Parathyroid adenoma (tissue), 2 donors: Measurements from ENCODE around the gene FGGY.

Experiments used
- H2AFZ ChIP-seq: fragments of 300-600 bp; sonication (generic); one replicate; pipeline ENCODE4 v1.7.0; 2017; ENCODE audit warnings: antibody characterized with exemption, mild to moderate bottlenecking
- H3K27ac ChIP-seq: fragments of 300-600 bp; sonication (generic); one replicate; pipeline ENCODE4 v1.7.0; 2017
- H3K27me3 ChIP-seq: fragments of 300-600 bp; sonication (generic); one replicate; pipeline ENCODE4 v1.7.0; 2017; ENCODE audit warnings: low read length; ENCODE audit not compliant: control insufficient read depth, insufficient read depth
- H3K36me3 ChIP-seq: fragments of 300-600 bp; sonication (generic); one replicate; pipeline ENCODE4 v1.7.0; 2017; ENCODE audit warnings: low read length; ENCODE audit not compliant: control insufficient read depth, insufficient read depth
- H3K4me1 ChIP-seq: fragments of 300-600 bp; sonication (generic); one replicate; pipeline ENCODE4 v1.7.0; 2017; ENCODE audit warnings: control low read depth
- H3K4me2 ChIP-seq: fragments of 300-600 bp; sonication (generic); one replicate; pipeline ENCODE4 v1.7.0; 2017; ENCODE audit warnings: low read length
- H3K4me3 ChIP-seq: fragments of 300-600 bp; sonication (generic); one replicate; pipeline ENCODE4 v1.7.0; 2017; ENCODE audit warnings: low read depth, low read length
- H3K79me2 ChIP-seq: fragments of 300-600 bp; sonication (generic); one replicate; pipeline ENCODE4 v1.7.0; 2017; ENCODE audit warnings: control low read depth
- H3K9ac ChIP-seq: fragments of 300-600 bp; sonication (generic); one replicate; pipeline ENCODE4 v1.7.0; 2017; ENCODE audit warnings: mild to moderate bottlenecking
- H3K9me3 ChIP-seq: fragments of 300-600 bp; sonication (generic); one replicate; pipeline ENCODE4 v1.7.0; 2017; ENCODE audit warnings: low read length; ENCODE audit not compliant: control insufficient read depth
- TF ChIP-seq, protein P1 (sequence below): fragments of 300-600 bp; sonication (generic); IDR thresholded peaks from one replicate; pipeline ENCODE4 v1.7.0; 2017; ENCODE audit warnings: antibody characterized with exemption, mild to moderate bottlenecking
- donor health status: primary hyperparathyroidism.

The FGGY gene

DNA sequence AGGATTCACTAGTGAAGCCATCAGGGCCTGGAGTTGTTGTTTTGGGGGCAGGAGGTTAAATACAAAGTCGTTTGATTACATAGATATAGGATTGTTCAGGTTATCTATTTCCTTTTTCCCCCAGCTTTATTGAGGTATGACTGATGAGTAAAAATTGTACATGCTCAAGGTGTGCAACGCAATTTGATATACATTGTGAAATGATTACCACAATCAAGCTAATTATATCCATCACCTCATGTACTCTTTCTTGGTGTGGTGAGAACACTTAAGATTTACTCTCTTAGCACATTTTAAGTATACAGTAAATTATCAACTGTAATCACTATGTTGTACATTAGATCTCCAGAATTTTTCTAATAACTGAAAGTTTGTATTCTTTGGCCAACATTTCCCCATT lies 6.0 kb downstream of the FGGY start:
- H3K27me3 ChIP-seq = no peaks in the 10 kb centered on the region
- H3K9ac ChIP-seq = no peak overlapping the region
- H3K4me2 ChIP-seq = no peak overlapping the region
- TF ChIP-seq, protein P1, sequence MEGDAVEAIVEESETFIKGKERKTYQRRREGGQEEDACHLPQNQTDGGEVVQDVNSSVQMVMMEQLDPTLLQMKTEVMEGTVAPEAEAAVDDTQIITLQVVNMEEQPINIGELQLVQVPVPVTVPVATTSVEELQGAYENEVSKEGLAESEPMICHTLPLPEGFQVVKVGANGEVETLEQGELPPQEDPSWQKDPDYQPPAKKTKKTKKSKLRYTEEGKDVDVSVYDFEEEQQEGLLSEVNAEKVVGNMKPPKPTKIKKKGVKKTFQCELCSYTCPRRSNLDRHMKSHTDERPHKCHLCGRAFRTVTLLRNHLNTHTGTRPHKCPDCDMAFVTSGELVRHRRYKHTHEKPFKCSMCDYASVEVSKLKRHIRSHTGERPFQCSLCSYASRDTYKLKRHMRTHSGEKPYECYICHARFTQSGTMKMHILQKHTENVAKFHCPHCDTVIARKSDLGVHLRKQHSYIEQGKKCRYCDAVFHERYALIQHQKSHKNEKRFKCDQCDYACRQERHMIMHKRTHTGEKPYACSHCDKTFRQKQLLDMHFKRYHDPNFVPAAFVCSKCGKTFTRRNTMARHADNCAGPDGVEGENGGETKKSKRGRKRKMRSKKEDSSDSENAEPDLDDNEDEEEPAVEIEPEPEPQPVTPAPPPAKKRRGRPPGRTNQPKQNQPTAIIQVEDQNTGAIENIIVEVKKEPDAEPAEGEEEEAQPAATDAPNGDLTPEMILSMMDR = no peak
- H3K27ac ChIP-seq = no peak overlapping the region
- H3K36me3 ChIP-seq = no peaks in the 10 kb centered on the region
- no peak overlapping the region for H3K4me3 ChIP-seq
- no peak overlapping the region for H2AFZ ChIP-seq
- H3K79me2 ChIP-seq = no peaks in the 10 kb centered on the region
- H3K9me3 ChIP-seq = no peaks in the 10 kb centered on the region
- H3K4me1 ChIP-seq = peaks cover 2% of the 10 kb centered on the region

DNA sequence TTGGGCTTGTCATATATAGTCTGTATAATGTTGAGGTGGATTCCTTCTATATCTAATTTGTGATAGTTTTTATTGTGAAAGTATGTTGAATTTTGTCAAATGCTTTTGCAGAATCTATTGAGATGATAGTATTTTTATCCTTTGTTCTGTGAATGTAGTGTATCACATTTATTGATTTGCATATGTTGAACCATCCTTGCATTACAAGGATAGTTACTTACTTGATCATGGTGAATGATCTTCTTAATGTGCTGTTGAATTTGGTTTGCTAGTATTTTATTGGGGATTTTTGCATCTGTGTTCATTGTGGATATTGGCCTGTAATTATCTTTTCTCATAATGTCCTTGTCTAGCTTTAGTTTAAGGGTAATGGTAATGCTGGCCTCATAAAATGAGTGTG lies 8.3 kb downstream of the FGGY start:
- H2AFZ ChIP-seq = no peak overlapping the region
- H3K27ac ChIP-seq = no peak overlapping the region
- no peaks in the 10 kb centered on the region for H3K27me3 ChIP-seq
- no peak overlapping the region for H3K4me3 ChIP-seq
- no peaks in the 10 kb centered on the region for H3K79me2 ChIP-seq
- no peaks in the 10 kb centered on the region for H3K36me3 ChIP-seq
- H3K4me2 ChIP-seq = no peak overlapping the region
- H3K9me3 ChIP-seq = no peaks in the 10 kb centered on the region
- no peak overlapping the region for H3K9ac ChIP-seq
- H3K4me1 ChIP-seq = no peaks in the 10 kb centered on the region
- TF ChIP-seq, protein P1 = no peak

DNA sequence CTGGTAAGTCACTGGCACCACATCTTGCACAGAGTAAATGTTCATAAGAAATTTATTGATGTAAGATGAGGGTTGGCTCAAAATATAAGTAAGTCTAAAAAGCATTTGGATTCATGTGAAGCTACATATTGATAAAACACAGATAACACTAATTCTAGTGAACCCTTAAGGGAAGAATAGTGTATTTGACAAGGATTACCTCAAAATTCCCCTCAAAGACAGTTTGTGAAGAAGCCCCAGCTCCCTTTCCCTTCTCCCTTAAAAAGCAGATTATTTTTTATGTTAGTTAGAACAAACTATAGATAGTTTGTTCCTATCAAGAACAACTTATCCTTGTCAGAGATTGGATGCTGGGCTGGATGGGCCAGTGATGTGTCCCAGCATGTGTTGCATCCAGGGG lies 10.7 kb downstream of the FGGY start:
- H3K4me1 ChIP-seq = no peaks in the 10 kb centered on the region
- H3K27ac ChIP-seq = no peak overlapping the region
- H3K4me2 ChIP-seq = no peak overlapping the region
- TF ChIP-seq, protein P1 = no peak
- H3K9ac ChIP-seq = no peak overlapping the region
- no peak overlapping the region for H3K4me3 ChIP-seq
- no peaks in the 10 kb centered on the region for H3K9me3 ChIP-seq
- no peak overlapping the region for H2AFZ ChIP-seq
- H3K79me2 ChIP-seq = no peaks in the 10 kb centered on the region
- H3K27me3 ChIP-seq = no peaks in the 10 kb centered on the region
- no peaks in the 10 kb centered on the region for H3K36me3 ChIP-seq

DNA sequence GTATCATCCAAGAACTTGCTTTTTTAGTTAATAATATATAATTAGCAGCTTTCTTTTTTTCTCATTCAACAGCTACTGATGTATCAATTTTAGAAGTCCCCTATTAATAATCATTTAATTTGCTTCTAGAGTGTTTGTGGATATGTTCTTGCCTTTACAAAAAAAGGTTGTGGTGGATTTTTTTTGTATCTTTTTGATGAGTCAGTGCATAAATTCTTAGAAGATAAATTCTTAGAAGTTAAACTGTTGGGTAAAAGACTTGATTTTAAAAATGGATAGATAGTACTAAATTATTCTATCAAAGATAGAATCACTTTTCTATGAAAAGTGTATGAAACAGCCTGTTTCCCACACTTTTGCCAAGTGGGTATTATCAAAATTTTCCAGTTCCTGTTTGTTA lies 11.9 kb downstream of the FGGY start:
- TF ChIP-seq, protein P1 = no peak
- Histone ChIP-seq H3K36me3 (no peaks in the 10 kb centered on the region), H2AFZ (no peak overlapping the region), H3K4me1 (no peaks in the 10 kb centered on the region), H3K4me3 (no peak overlapping the region), H3K79me2 (no peaks in the 10 kb centered on the region), H3K4me2 (no peak overlapping the region), H3K9me3 (no peaks in the 10 kb centered on the region), H3K9ac (no peak overlapping the region), H3K27ac (no peak overlapping the region), H3K27me3 (no peaks in the 10 kb centered on the region)

DNA sequence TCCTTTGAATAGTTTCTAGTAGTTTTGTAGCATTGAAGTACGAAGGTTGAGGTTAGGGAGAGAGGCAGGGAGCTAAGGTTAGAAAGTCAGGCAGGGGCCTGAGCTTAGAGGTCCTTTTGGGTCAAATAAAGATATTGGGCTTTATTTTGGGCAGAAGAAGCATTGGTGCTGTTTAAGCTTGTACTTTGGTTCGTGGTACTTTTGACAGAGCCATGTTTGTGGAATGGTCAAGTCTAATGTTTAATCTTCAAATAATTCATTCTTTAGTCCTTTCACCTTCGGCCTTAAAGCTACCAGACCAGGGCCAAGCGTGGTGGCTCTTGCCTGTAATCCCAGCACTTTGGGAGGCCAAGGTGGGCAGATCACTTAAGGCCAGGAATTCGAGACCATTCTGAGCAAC lies 12.5 kb downstream of the FGGY start:
- no peak overlapping the region for H3K27ac ChIP-seq
- no peak overlapping the region for H3K4me2 ChIP-seq
- H3K4me1 ChIP-seq = no peaks in the 10 kb centered on the region
- no peak overlapping the region for H2AFZ ChIP-seq
- H3K79me2 ChIP-seq = no peaks in the 10 kb centered on the region
- no peak overlapping the region for H3K9ac ChIP-seq
- TF ChIP-seq, protein P1 = no peak
- no peaks in the 10 kb centered on the region for H3K36me3 ChIP-seq
- H3K4me3 ChIP-seq = no peak overlapping the region
- no peaks in the 10 kb centered on the region for H3K9me3 ChIP-seq
- no peaks in the 10 kb centered on the region for H3K27me3 ChIP-seq
